Measurements from ENCODE around the gene MRPL54.
"Not testable (repeated sequence)": the region's sequence is repeated elsewhere in the genome, so short reads cannot be mapped to it uniquely, and the experiment has no call there.

The MRPL54 gene

GRCh38 chr19:3810708-3811355 lies 48.4 kb downstream of the MRPL54 start:
- no peak for DNase-seq (ENCODE audit: low spot score)

GRCh38 chr19:3813473-3814392 lies 51.3 kb downstream of the MRPL54 start:
- no peak for DNase-seq (ENCODE audit: low spot score)

GRCh38 chr19:3814648-3815047 lies 52.2 kb downstream of the MRPL54 start:
- no peak for DNase-seq (ENCODE audit: low spot score)

GRCh38 chr19:3816148-3816547 lies 53.7 kb downstream of the MRPL54 start:
- DNase-seq (ENCODE audit: low spot score), result not testable (repeated sequence)

GRCh38 chr19:3816566-3817218 lies 54.2 kb downstream of the MRPL54 start:
- no peak for DNase-seq (ENCODE audit: low spot score)

Data from AG20443 (cell line).